ENCODE data around the gene SERINC3. TPM values are rescaled to one million over a fixed set of nuclear protein-coding genes. Genes with fewer than 3 reads are reported as not detected.

Gene SERINC3
- total RNA-seq, 2 donors from 2014 or later, result 75.6 to 91.3 TPM

- Mint-ChIP-seq H3K4me1 (no peaks in the 10 kb centered on the region), H3K9me3 (no peaks in the 10 kb centered on the region), H3K27ac (no peak overlapping the region), H3K36me3 (ENCODE audit: low read depth) (no peaks in the 10 kb centered on the region), H3K27me3 (ENCODE audit: insufficient read depth) (no peaks in the 10 kb centered on the region), H3K4me3 (no peak overlapping the region)
- Histone ChIP-seq H3K9ac (ENCODE audit: extremely low read depth, low read length, poor library complexity, severe bottlenecking) (no peak overlapping the region), H3K27me3 (ENCODE audit: control insufficient read depth, insufficient read depth, low read length, poor library complexity, severe bottlenecking) (no peaks in the 10 kb centered on the region), H3K4me1 (ENCODE audit: control insufficient read depth, insufficient read depth, low read length) (no peaks in the 10 kb centered on the region), H3K9me3 (ENCODE audit: control insufficient read depth, low read length) (no peaks in the 10 kb centered on the region), H3K36me3 (ENCODE audit: control insufficient read depth, insufficient read depth, low read length) (no peaks in the 10 kb centered on the region), H3K4me3 (ENCODE audit: low read length) (no peak overlapping the region), H3K27ac (ENCODE audit: low read depth, low read length) (no peak overlapping the region)
- TF ChIP-seq CTCF (conservative IDR thresholded peaks at IDR 0.05), result no peak
- WGBS, 2 experiments (ENCODE audit: insufficient coverage in 1 of 2, insufficient read length in 1 of 2), result 92% methylated on average over 3 of the region's 3 CpGs; no CpG with 5 or more reads in 1 of the 2 experiments
- DNase-seq, result no peak
These were observed 57.4 kb downstream of the SERINC3 start for GRCh38 chr20:44464514-44464913.

GRCh38 chr20:44463466-44463865 lies 58.4 kb downstream of the SERINC3 start:
- no peak for TF ChIP-seq CTCF (conservative IDR thresholded peaks at IDR 0.05)
- H3K4me1 Mint-ChIP-seq, result no peaks in the 10 kb centered on the region
- H3K4me1 ChIP-seq (ENCODE audit: control insufficient read depth, insufficient read depth, low read length), result no peaks in the 10 kb centered on the region
- no peaks in the 10 kb centered on the region for H3K27me3 ChIP-seq (ENCODE audit: control insufficient read depth, insufficient read depth, low read length, poor library complexity, severe bottlenecking)
- H3K4me3 ChIP-seq (ENCODE audit: low read length), result no peak overlapping the region
- no peaks in the 10 kb centered on the region for H3K27me3 Mint-ChIP-seq (ENCODE audit: insufficient read depth)
- H3K36me3 ChIP-seq (ENCODE audit: control insufficient read depth, insufficient read depth, low read length), result no peaks in the 10 kb centered on the region
- no peak overlapping the region for H3K27ac ChIP-seq (ENCODE audit: low read depth, low read length)
- DNase-seq, result no peak
- WGBS, 2 experiments (ENCODE audit: insufficient coverage in 1 of 2, insufficient read length in 1 of 2), result 89 to 96% methylated on average over 5 of the region's 5 CpGs
- no peaks in the 10 kb centered on the region for H3K9me3 Mint-ChIP-seq
- no peak overlapping the region for H3K27ac Mint-ChIP-seq
- no peak overlapping the region for H3K4me3 Mint-ChIP-seq
- no peaks in the 10 kb centered on the region for H3K36me3 Mint-ChIP-seq (ENCODE audit: low read depth)
- H3K9ac ChIP-seq (ENCODE audit: extremely low read depth, low read length, poor library complexity, severe bottlenecking), result no peak overlapping the region
- no peaks in the 10 kb centered on the region for H3K9me3 ChIP-seq (ENCODE audit: control insufficient read depth, low read length)

- no peaks in the 10 kb centered on the region for H3K36me3 ChIP-seq (ENCODE audit: control insufficient read depth, insufficient read depth, low read length)
- no peak for DNase-seq
- no peak overlapping the region for H3K27ac ChIP-seq (ENCODE audit: low read depth, low read length)
- Mint-ChIP-seq H3K9me3 (no peaks in the 10 kb centered on the region), H3K27me3 (ENCODE audit: insufficient read depth) (no peaks in the 10 kb centered on the region), H3K27ac (no peak overlapping the region), H3K36me3 (ENCODE audit: low read depth) (no peaks in the 10 kb centered on the region), H3K4me3 (no peak overlapping the region), H3K4me1 (no peaks in the 10 kb centered on the region)
- no peaks in the 10 kb centered on the region for H3K9me3 ChIP-seq (ENCODE audit: control insufficient read depth, low read length)
- no peak overlapping the region for H3K4me3 ChIP-seq (ENCODE audit: low read length)
- 84 to 85% methylated on average over 4 to 5 of the region's 5 CpGs for WGBS, 2 experiments (ENCODE audit: insufficient coverage in 1 of 2, insufficient read length in 1 of 2)
- no peak overlapping the region for H3K9ac ChIP-seq (ENCODE audit: extremely low read depth, low read length, poor library complexity, severe bottlenecking)
- no peaks in the 10 kb centered on the region for H3K27me3 ChIP-seq (ENCODE audit: control insufficient read depth, insufficient read depth, low read length, poor library complexity, severe bottlenecking)
- no peak for TF ChIP-seq CTCF (conservative IDR thresholded peaks at IDR 0.05)
- H3K4me1 ChIP-seq (ENCODE audit: control insufficient read depth, insufficient read depth, low read length), result no peaks in the 10 kb centered on the region
These were observed 60.1 kb downstream of the SERINC3 start for GRCh38 chr20:44461803-44462174.
